Stimulated activated CD4-positive, alpha-beta T cell treated with anti-CD3 and anti-CD28 coated beads, TNF-alpha, amount 100 ng/mL, for 24 hours (primary cell): Measurements from ENCODE around the gene RPP30.

ENCODE experiments used
- DNase-seq, 3 experiments: peaks; one replicate each; pipeline ENCODE4 v3.0.0-alpha.2; 2020; ENCODE audit warnings: low read depth in 3 of 3

RPP30 gene

DNA sequence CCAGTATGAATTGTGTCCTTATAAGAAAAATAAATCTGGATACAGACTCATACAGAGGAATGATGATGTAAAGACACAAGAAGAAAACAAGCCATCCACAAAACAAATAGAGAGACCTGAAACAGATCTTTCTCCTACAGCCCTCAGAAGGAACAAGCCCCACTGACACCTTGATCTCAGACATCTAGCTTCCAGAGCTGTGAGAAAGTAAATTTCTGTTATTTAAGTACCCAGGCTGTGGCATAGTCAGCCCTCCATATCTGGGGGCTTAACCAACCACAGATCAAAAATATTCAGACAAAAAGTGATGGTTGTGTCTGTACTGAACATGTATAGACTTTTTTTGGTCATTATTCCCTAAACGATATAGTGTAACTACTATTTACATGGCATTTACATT is 73.0 kb downstream of the RPP30 start:
- DNase-seq = no peak

DNA sequence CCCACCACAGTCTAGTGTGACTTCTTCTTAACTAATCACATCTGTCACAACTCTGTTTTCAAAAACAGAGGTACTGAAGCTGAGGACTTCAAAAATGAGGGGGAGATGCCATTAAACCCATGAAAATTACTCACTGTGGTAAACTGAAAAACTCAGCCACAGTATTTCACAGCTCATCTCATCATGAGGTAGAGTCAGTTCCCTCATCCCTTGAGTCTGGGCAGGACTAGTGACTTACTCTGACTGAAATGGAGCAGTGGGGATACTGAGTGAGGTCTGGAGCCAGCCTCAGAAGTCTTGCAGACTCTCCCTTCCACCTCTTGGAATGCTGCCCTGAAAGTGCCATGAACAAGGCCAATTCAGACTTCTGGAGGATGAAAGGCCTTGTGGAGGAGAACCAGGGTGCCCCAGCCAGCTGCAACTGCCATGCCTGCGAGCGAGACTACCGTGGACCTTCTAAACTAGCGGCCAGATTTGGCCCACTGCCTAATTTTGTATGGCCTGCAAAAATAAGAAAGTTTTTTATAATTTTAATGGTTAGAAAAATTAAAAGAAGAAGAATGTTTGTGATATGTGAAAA is 73.8 kb downstream of the RPP30 start:
- DNase-seq = no peak

DNA sequence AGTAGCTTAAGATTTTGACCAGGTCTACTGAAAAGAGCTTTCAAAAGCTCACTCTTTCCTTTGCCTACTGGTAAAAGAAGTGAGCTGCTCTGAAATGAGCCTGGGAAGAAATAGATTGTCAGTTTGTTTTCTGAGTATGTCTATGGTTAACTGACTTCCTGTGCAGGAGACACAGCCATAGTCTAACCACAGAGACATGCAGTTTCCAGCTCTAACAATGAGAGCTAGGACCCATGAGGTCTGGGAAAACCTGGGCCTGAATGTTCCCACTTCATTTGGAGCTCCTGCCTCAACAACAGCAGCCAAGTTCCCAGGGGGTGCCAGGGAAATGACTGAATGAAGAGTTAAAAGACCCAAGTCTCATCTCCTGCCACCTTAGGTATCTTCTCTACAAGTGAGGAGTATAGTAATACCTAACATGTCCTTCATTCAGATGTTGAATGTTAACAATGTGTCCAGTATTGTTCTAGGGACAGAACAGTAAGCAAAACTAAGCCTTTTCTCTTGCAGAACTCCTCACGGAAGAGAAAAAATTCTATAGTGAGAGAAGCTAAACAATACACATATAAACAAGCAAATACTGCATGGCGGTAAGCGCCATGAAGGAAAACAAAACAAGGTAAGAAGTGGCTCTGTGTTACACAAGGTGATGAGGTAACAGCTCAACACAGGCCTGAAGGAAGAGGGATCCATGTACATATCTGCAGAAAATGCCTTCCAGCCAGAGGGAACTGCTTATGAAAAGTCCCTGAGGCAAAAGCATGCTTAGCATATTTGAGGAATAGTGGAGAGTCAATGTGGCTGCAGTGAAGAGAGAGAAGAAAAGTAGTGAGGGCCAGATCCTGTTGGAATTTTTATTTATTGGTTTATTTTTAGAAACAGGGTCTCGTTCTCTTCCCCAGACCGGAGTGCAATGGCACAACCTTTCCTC is 75.5 kb downstream of the RPP30 start:
- no peak for DNase-seq
